DND-41 (cell line): Measurements from ENCODE around the gene ZIC2.

Experiments used
- EZH2 ChIP-seq: IDR thresholded peaks from 3 replicates; pipeline ENCODE4 v1.6.1; 2012; ENCODE audit warnings: borderline replicate concordance, low read depth, mild to moderate bottlenecking, moderate library complexity, low read length, inconsistent platforms; ENCODE audit not compliant: severe bottlenecking
- TF ChIP-seq, protein P1 (sequence below): IDR thresholded peaks from 2 replicates; pipeline ENCODE4 v1.5.1; 2012; ENCODE audit warnings: borderline replicate concordance, low read length, moderate library complexity, mild to moderate bottlenecking; ENCODE audit not compliant: poor library complexity, severe bottlenecking; ENCODE audit errors: extremely low read depth

DNA sequence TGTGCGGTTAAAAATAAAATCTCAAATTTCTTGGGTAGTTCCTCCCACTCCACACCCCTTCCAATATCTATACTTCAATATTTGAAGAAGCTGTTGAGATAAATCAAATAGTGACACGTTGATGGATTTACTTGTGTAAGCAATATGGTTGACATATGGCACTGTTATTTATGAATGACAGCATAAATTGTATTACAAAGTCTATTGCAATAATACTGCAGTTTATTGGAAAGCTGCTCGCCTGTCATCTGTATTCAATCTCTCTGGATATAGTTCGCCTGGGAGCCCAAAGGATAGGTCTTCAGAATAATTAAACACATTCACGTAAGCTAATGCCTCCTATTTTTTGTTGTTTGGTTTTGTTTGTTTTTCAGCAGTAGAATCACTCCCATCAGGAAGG is 5.0 kb upstream of the ZIC2 start:
- TF ChIP-seq, protein P1, sequence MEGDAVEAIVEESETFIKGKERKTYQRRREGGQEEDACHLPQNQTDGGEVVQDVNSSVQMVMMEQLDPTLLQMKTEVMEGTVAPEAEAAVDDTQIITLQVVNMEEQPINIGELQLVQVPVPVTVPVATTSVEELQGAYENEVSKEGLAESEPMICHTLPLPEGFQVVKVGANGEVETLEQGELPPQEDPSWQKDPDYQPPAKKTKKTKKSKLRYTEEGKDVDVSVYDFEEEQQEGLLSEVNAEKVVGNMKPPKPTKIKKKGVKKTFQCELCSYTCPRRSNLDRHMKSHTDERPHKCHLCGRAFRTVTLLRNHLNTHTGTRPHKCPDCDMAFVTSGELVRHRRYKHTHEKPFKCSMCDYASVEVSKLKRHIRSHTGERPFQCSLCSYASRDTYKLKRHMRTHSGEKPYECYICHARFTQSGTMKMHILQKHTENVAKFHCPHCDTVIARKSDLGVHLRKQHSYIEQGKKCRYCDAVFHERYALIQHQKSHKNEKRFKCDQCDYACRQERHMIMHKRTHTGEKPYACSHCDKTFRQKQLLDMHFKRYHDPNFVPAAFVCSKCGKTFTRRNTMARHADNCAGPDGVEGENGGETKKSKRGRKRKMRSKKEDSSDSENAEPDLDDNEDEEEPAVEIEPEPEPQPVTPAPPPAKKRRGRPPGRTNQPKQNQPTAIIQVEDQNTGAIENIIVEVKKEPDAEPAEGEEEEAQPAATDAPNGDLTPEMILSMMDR, result no peak
- TF ChIP-seq EZH2, result no peak
